B cell (primary cell): Measurements from ENCODE around the gene KANK3. TPM values are rescaled to one million over a fixed set of nuclear protein-coding genes. Genes with fewer than 3 reads are reported as not detected.
"Not testable (repeated sequence)": the region's sequence is repeated elsewhere in the genome, so short reads cannot be mapped to it uniquely, and the experiment has no call there.

Experiments
- ATAC-seq: fragments of 200-7000 bp; cut with Tn5 transposase; one replicate; pipeline ENCODE4 v1.10.0; 2021; ENCODE audit warnings: low read depth, mild to moderate bottlenecking, moderate number of reproducible peaks, moderate library complexity
- CTCF ChIA-PET: fragments of 350-600 bp; sonication (Branson Sonifier 250); formaldehyde crosslinking; loops from one replicate; lab custom pipeline; 2021; ENCODE audit warnings: antibody characterized with exemption, inconsistent platforms; lab: Charles Lee
- POLR2A ChIA-PET: fragments of 350-600 bp; sonication (Branson Sonifier 250); formaldehyde crosslinking; loops from one replicate; lab custom pipeline; 2021; ENCODE audit warnings: antibody characterized with exemption; lab: Charles Lee
- DNase-seq: peaks from one replicate; pipeline ENCODE4 v3.0.0; 2013
- H2AFZ ChIP-seq: 2 replicates; pipeline ENCODE4 v1.6.1; 2012; ENCODE audit warnings: mild to moderate bottlenecking, low read depth, low read length; ENCODE audit not compliant: insufficient read depth, poor library complexity, severe bottlenecking
- H3K27ac ChIP-seq, 2 donors: 1 replicate in 1 of 2; 2 replicates in 1 of 2; pipeline ENCODE4 v1.5.1; 2012 to 2013; ENCODE audit warnings: low read length in 2 of 2, mild to moderate bottlenecking in 2 of 2, moderate library complexity in 1 of 2
- H3K27me3 ChIP-seq, 4 experiments: fragments of 200-600 bp in 1 of 4; sonication (generic) in 1 of 4; replicated peaks in 1 of 4; 1 replicate in 2 of 4; 2 replicates in 2 of 4; pipeline versions ENCODE4 v1.6.1 to v1.7.0; 2013 to 2016; ENCODE audit warnings: low read length in 3 of 4, mild to moderate bottlenecking in 2 of 4, mixed read lengths in 1 of 4, moderate library complexity in 1 of 4; ENCODE audit not compliant: insufficient read depth in 4 of 4, control insufficient read depth in 3 of 4; ENCODE audit errors: control extremely low read depth in 1 of 4
- H3K36me3 ChIP-seq, 2 experiments: replicated peaks in 1 of 2; 1 replicate in 1 of 2; 2 replicates in 1 of 2; pipeline versions ENCODE4 v1.6.1 to v1.7.1; 2013; ENCODE audit warnings: low read length in 1 of 2; ENCODE audit not compliant: insufficient read depth in 2 of 2, control insufficient read depth in 1 of 2; ENCODE audit errors: control extremely low read depth in 1 of 2, extremely low read depth in 1 of 2
- H3K4me1 ChIP-seq, 2 donors: fragments of 200-600 bp in 1 of 2; sonication (generic) in 1 of 2; 1 replicate in 1 of 2; 2 replicates in 1 of 2; pipeline versions ENCODE4 v1.5.1 to v1.6.1; 2013 to 2017; ENCODE audit warnings: low read length in 2 of 2; ENCODE audit not compliant: control insufficient read depth in 2 of 2, insufficient read depth in 2 of 2
- H3K4me2 ChIP-seq: replicated peaks from 2 replicates; pipeline ENCODE3; 2012; ENCODE audit warnings: mild to moderate bottlenecking, low read depth, low read length; ENCODE audit not compliant: poor library complexity, severe bottlenecking
- H3K4me3 ChIP-seq, 5 experiments: fragments of 200-600 bp in 1 of 5; sonication (generic) in 1 of 5; 1 replicate in 3 of 5; 2 replicates in 2 of 5; pipeline versions ENCODE4 v1.5.1 to v1.7.0; 2011 to 2016; ENCODE audit warnings: low read length in 4 of 5, mild to moderate bottlenecking in 4 of 5, low read depth in 2 of 5, control low read depth in 1 of 5, moderate library complexity in 1 of 5; ENCODE audit not compliant: insufficient read depth in 1 of 5; ENCODE audit errors: control extremely low read depth in 1 of 5, extremely low read depth in 1 of 5
- H3K79me2 ChIP-seq: fragments of 200-600 bp; sonication (generic); one replicate; pipeline ENCODE4 v1.6.0; 2016; ENCODE audit warnings: low read length; ENCODE audit not compliant: control insufficient read depth, insufficient read depth
- H3K9ac ChIP-seq: fragments of 200-600 bp; sonication (generic); 2 replicates; pipeline ENCODE4 v1.6.1; 2017; ENCODE audit warnings: mild to moderate bottlenecking, low read length, moderate library complexity
- H3K9me3 ChIP-seq, 3 donors: one replicate each; pipeline versions ENCODE4 v1.6.1 to v1.7.1; 2013; ENCODE audit warnings: low read length in 2 of 3; ENCODE audit not compliant: control insufficient read depth in 2 of 3, insufficient read depth in 1 of 3; ENCODE audit errors: control extremely low read depth in 1 of 3
- H4K20me1 ChIP-seq: 2 replicates; pipeline ENCODE4 v1.6.0; 2012; ENCODE audit warnings: mild to moderate bottlenecking, low read length; ENCODE audit not compliant: insufficient read depth, control insufficient read depth, poor library complexity, severe bottlenecking
- H3K27ac Mint-ChIP-seq: one replicate; pipeline ENCODE4 v1.8.0; 2021; ENCODE audit warnings: mixed read lengths
- H3K27me3 Mint-ChIP-seq: one replicate; pipeline ENCODE4 v1.8.0; 2021; ENCODE audit warnings: mixed read lengths
- H3K4me1 Mint-ChIP-seq: one replicate; pipeline ENCODE4 v1.8.0; 2021; ENCODE audit warnings: mixed read lengths
- H3K4me3 Mint-ChIP-seq: one replicate; pipeline ENCODE4 v1.8.0; 2021; ENCODE audit warnings: mixed read lengths
- H3K9me3 Mint-ChIP-seq: one replicate; pipeline ENCODE4 v1.8.0; 2022; ENCODE audit warnings: mixed read lengths; ENCODE audit not compliant: insufficient read depth
- EZH2 ChIP-seq: IDR thresholded peaks from 2 replicates; pipeline ENCODE4 v1.6.1; 2012; ENCODE audit warnings: borderline replicate concordance, low read depth, mild to moderate bottlenecking, moderate library complexity, low read length; ENCODE audit not compliant: insufficient read depth, poor library complexity, severe bottlenecking
- WGBS: methylation state at CpG from one replicate; pipeline ENCODE4 v1.1.5; 2013; ENCODE audit warnings: missing lambda C conversion rate; ENCODE audit not compliant: insufficient coverage; 5-methylcytosine and 5-hydroxymethylcytosine counted together
- intact Hi-C: fragments of 100-400 bp; cut with micrococcal nuclease; formaldehyde crosslinking; loops from one replicate; pipeline ENCODE4 v1.10.0; 2022
- polyA plus RNA-seq: library from polyadenylated mRNA; depleted of rRNA; stranded (reverse); fragments of >200 nt; gene quantifications from 2 replicates; pipeline ENCODE4 v1.2.3, GENCODE V29; 2012
- total RNA-seq, 2 donors: library from RNA; stranded (reverse); fragments of 120-200 nt in 1 of 2; gene quantifications; 1 replicate in 1 of 2; 2 replicates in 1 of 2; pipeline versions ENCODE4 v1.2.3 to v1.2.4, GENCODE V29; 2013 to 2022
- TF ChIP-seq, protein P1 (sequence below): fragments of 200-600 bp; IDR thresholded peaks from one replicate; pipeline ENCODE4 v1.8.0; 2022; ENCODE audit warnings: antibody characterized with exemption, mild to moderate bottlenecking

KANK3 gene
- total and polyA plus RNA-seq, 2 donors (not counting 1 experiment from before 2014, with no cell fraction given): 0.27 to 0.34 TPM

GRCh38 chr19:8341504-8341903 is 1.6 kb downstream of the KANK3 start:
- H3K27ac Mint-ChIP-seq, H3K4me3 Mint-ChIP-seq, H3K79me2 ChIP-seq, H3K4me3 ChIP-seq, ATAC-seq, intact Hi-C loops, H3K27ac ChIP-seq, H3K4me2 ChIP-seq, DNase-seq, H3K9ac ChIP-seq, H4K20me1 ChIP-seq, H3K36me3 ChIP-seq, H3K9me3 Mint-ChIP-seq, H2AFZ ChIP-seq: not testable (repeated sequence)
- POLR2A ChIA-PET: interaction anchor here (0.6 to 1.0 kb wide), 2 partner anchors 11 to 105 kb away, joined by 3 to 6 read pairs; no protein-coding TSS in a partner anchor
- CTCF ChIA-PET: interaction anchor here (0.6 to 1.8 kb wide), 3 partner anchors 12 to 163 kb away, joined by 3 to 15 read pairs (median 4); no protein-coding TSS in a partner anchor
- Histone ChIP-seq H3K4me1 (peaks cover 9 to 14% of the 10 kb centered on the region in 2 donors), H3K27me3 (peaks cover 0 to 46% (median 12%) of the 10 kb centered on the region in 4 experiments), H3K9me3 (peaks cover 0 to 12% (median 0%) of the 10 kb centered on the region in 3 donors)
- no CpG with 5 or more reads among the region's 4 CpGs for WGBS
- Mint-ChIP-seq H3K4me1 (peaks cover 13% of the 10 kb centered on the region), H3K27me3 (peaks cover 27% of the 10 kb centered on the region)

GRCh38 chr19:8340341-8341096 is 2.5 kb downstream of the KANK3 start:
- peaks cover 0 to 55% (median 15%) of the 10 kb centered on the region in 4 experiments for H3K27me3 ChIP-seq
- ATAC-seq (no peak), DNase-seq (no peak)
- 19% methylated on average over 15 of the region's 15 CpGs for WGBS
- no peaks in the 10 kb centered on the region for H3K36me3 ChIP-seq
- no peak overlapping the region for H3K4me2 ChIP-seq
- intact Hi-C loops: no loop called here
- H2AFZ ChIP-seq: no peak overlapping the region
- peaks cover 17% of the 10 kb centered on the region for H3K4me1 Mint-ChIP-seq
- no peaks in the 10 kb centered on the region for H4K20me1 ChIP-seq
- peaks cover 33% of the 10 kb centered on the region for H3K27me3 Mint-ChIP-seq
- H3K79me2 ChIP-seq: no peaks in the 10 kb centered on the region
- H3K27ac ChIP-seq: no peak overlapping the region
- H3K9me3 Mint-ChIP-seq: no peaks in the 10 kb centered on the region
- CTCF ChIA-PET: interaction anchor here (1.8 kb wide), 1 partner anchor 13 kb away, joined by 15 read pairs; no protein-coding TSS in a partner anchor
- H3K4me3 Mint-ChIP-seq: no peak overlapping the region
- no peak overlapping the region for H3K9ac ChIP-seq
- no peak overlapping the region for H3K4me3 ChIP-seq
- H3K27ac Mint-ChIP-seq: no peak overlapping the region
- POLR2A ChIA-PET: no interaction called here
- peaks cover 0 to 17% (median 0%) of the 10 kb centered on the region in 3 donors for H3K9me3 ChIP-seq
- peaks cover 16 to 19% of the 10 kb centered on the region in 2 donors for H3K4me1 ChIP-seq
- no peak for TF ChIP-seq EZH2
- TF ChIP-seq, protein P1, sequence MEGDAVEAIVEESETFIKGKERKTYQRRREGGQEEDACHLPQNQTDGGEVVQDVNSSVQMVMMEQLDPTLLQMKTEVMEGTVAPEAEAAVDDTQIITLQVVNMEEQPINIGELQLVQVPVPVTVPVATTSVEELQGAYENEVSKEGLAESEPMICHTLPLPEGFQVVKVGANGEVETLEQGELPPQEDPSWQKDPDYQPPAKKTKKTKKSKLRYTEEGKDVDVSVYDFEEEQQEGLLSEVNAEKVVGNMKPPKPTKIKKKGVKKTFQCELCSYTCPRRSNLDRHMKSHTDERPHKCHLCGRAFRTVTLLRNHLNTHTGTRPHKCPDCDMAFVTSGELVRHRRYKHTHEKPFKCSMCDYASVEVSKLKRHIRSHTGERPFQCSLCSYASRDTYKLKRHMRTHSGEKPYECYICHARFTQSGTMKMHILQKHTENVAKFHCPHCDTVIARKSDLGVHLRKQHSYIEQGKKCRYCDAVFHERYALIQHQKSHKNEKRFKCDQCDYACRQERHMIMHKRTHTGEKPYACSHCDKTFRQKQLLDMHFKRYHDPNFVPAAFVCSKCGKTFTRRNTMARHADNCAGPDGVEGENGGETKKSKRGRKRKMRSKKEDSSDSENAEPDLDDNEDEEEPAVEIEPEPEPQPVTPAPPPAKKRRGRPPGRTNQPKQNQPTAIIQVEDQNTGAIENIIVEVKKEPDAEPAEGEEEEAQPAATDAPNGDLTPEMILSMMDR: no peak
